HG03097 (cell line): Measurements from ENCODE around the gene LMX1B.
"Not testable (repeated sequence)": the region's sequence is repeated elsewhere in the genome, so short reads cannot be mapped to it uniquely, and the experiment has no call there.

Experiments
- ATAC-seq: cut with Tn5 transposase; IDR thresholded peaks from one replicate; pipeline ENCODE4 v1.9.1; 2021; ENCODE audit not compliant: unreplicated experiment, low FRiP score

The LMX1B gene

DNA sequence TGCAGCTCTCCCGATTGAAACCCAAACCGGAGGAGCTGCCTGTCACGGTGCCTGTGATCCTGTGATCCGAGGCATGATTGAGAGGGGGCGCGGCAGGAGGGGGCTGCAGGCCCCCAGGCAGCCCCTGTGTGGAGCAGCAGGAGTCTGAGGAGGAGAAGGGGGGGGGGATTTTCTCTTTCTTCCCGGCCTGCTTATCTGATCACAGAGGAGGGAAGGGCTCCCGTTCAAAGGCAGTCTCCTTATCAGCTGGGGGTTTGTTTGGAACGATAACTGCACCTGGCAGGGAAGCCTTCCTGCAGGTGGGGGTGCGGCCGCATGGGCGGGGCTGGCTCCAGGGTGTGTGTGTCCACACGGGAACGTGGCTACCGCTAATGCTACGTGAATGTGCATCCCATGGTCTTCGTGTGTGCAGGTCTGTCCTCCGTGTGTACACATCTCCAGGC lies 38.4 kb downstream of the LMX1B start:
- no peak for ATAC-seq

DNA sequence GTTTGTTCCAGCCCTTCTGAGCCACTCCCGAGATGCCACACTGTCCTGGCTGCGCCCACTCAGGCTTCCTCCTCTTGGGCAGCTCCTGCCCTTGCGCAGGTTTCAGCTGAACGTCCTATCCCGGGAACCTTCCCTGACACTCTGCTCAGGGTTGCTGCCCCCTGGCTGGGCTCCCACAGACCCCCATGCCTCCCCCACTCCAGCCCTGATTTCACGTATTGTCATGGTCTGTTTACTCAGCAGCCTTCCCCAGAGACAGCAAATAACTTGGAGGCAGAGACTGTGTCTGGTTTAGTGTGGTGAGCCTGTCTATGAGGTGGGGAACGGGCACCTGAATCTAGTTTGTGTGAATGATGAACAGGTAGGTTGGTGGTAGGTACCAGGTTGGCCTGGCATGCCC lies 40.4 kb downstream of the LMX1B start:
- ATAC-seq = no peak

DNA sequence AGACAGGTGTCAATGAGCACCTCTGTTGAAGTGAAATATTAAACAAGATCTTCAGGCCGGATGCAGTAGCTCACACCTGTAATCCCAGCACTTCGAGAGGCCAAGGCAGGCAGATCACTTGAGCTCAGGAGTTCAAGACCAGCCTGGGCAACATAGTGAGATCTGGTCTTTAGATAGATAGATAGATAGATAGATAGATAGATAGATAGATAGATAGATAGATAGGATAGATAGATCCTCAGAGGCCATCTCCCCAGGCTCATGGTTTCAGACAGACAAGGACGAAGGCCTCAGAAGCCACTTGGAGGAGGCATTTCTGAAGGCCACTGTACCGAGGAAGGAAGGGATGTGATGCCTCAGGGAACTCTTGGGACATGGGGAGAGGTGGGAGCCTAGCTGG lies 42.5 kb downstream of the LMX1B start:
- ATAC-seq = not testable (repeated sequence)

DNA sequence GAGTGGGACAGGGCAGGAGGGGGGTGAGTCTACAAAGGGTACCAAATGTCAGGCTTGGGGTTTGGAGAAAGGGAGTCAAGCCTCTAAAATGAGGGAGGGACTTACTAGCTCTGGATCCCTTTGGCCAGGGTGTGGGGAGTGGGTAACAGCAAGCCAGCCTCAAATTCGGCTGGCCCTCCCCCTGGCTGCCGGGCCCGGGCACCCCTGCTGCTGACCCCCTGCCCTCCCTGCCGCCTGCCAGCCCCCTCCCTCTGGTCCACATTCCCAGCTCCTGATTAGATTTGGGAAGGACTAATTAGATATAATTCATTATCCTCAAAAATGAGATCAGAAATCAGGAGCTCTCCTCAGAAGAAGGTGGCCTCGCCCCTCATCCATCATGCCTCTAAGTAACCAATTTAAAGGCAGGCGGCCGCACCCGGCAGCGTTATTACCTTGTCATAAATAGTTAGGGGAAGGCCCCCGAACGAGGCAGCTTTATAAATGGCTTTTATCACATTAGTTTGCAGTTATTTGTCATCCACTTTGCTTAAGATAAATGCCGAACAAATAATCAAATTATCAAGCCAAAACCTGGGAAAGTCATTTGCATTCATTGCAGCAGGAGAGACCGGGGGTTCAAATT lies 44.6 kb downstream of the LMX1B start:
- ATAC-seq = no peak

DNA sequence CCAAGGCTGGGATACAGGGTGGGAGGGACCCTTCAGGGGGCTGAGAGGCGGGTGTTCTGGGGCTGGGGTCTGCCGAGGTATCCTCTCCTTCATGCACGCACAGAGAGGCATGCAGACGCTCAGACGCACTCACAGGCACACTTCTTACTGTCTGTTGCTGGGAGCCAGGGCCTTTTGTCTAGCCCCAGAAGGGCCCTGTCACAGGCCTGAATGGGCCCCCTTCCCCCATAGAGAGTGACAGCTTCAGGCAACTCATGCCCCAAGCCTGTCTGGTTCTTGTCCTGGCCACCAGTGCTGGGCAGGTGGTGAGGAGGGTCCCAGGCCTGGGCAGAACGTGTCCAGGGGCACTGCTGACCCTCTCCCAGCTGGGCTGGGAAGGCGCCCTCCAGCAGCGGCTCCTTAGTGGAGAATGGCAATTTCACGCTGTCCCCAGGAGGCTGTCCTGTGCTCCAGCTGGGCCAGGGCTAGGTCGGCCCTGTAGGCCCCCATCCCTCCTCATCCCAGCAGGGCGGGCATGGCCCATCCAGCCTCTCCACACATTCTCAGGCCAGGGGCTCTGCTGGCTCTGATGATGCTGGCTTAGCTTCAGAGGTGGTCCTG lies 45.3 kb downstream of the LMX1B start:
- no peak for ATAC-seq

DNA sequence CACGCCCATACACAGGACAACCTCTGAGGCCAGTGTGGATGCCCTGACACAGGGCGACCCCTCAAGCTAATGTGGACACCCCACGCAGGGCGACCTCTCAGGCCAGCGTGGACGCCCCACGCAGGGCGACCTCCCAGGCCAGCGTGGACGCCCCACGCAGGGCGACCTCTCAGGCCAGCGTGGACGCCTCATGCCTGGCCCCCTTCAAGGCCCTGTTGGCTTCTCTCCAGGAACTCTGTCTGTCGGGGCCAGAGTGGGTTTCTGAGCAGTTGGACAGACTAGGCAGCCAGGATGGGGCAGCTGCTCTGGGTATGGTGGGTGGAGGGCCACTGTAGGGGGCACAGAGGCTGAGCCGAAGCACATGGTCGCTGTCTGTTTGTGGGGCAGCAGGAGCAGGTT lies 47.4 kb downstream of the LMX1B start:
- no peak for ATAC-seq

DNA sequence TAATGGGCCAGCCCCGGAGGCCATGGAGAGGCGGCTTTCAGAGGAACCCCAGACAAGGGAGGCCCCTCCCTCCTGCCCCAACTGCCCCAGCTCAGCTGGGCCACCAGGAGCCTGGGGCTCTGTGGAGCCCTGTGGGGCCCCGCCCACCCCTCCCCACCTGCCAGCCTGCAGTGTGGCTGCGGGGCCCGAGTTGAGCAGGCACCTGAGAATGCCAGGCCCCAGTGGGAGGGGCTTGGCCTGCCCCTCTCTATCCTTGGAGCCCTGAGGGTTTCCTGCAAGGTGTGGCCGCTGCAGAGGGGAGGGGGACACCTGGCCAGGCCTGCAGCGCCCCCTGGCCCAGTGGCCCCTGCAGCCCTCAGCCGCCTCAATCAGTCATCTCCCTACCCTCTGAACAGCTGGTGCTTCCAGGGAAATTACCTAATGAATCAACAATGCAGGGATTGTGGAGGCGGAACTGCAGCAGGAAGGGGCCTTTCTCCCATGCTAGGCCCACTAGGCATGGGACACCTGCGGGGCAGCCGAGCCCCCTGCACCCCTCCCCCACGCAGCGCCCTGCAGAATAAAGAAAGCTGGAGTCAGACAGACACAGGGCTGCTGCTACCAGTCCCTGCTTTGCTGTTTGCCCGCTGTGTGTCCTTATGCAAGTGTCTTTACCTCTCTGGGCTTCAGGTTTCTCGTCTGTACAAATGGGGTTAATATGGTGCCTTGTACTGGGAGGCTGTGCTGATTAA lies 48.0 kb downstream of the LMX1B start:
- no peak for ATAC-seq

DNA sequence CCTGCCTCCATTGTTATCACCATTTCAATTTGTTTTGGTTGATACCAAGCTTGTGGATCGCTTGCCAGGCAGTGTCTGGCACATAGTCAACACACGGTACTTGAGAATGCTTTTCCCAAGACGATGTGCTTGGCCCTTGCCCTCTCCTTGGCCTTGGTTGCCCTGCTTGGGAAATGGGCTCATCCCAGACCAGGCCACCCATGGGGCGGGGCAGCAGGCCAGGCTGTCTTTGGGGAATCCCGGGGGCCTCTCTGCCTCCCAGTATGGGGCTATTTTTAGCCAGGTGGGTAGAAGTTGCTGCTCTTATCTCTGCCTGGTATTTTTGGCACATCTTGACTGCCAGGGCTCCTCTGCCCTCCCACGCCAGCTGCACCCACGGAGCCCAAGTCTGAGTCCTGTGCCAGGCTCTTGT lies 49.9 kb downstream of the LMX1B start:
- ATAC-seq = no peak

DNA sequence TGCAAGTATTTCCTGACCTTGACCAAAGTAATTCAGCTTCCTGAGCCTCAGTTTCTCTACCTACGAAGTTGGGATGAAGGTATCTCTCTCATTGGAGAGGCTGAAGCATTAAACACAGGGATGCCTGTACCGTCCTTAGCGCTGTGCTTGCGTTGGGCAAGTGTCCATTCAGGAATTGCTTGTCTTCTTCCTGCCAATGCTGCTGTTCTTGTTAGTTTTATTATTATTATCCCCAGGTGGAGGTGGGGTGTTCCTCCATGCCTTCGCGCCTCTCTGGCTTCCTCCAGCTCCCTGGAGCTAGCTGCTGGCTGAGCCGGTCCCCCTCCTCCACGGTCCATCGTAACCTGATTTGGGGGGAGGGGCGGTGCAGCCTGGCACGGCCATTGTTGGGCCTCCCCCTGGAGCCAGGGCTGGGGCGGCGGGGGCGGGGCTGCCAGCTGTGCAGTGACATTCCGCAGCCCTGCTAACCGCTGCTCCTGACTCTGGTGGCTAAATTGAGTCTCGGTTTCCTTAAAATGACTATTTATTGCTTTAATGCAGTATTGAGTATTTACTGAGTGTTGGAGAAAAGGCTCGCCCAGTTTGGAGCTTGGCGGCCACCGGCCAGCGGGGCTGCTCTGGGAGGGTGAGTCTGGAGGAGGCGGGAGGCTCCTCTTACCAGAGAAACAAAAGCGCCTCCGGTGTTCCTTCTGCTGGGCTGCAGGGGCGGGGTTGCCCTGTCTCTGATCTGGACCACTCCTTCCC lies 51.3 kb downstream of the LMX1B start:
- no peak for ATAC-seq

DNA sequence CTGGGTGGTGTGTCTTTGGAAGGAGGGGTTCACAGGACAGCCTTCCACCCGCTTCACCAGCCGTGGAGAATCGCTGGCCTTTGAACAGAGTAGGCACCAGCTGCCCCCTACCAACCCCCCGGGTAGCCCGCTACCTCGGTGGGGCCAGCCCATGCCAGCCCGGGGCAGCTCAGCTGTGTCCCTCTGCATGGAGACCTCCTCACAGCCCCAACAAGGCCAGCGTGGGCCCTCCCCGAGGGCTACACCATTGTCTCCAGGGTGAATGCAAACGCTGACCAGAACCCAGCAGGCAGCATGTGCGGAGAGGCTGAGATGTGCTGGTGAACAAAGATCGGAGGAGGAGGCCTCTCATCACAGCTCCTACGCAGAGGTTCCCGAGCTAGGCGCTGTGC lies 51.9 kb downstream of the LMX1B start:
- no peak for ATAC-seq

DNA sequence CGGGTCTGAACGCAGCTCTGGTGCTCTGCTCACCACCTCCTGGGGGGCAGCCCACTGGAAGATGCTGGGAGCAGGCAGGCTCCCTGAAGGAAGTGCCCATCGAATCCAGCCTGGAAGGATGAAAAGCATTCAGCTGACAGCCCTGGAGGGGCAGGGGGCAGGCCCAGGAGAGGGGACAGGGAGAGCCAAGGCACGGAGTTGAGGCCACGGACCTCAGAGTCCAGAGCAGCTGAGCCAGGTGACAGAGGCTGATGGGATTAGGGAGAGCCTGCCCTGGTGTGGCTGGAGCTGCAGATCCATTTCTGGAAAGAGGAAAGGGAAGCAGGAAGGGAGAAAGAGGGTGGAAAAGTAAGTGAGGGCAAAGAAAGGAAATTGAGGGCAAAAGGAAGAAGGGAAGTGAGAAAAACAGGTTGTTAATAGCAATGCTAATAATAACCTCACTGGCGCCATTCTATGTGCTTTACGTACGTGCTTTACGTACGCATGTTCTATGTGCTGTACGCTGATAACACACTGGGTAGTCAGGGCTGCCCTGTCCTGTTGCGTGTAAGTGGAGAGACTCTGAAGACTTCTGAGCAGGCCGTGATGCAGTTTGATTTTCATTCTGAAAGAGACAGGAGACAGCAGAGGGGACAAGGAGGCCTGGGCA lies 52.6 kb downstream of the LMX1B start:
- ATAC-seq = no peak

DNA sequence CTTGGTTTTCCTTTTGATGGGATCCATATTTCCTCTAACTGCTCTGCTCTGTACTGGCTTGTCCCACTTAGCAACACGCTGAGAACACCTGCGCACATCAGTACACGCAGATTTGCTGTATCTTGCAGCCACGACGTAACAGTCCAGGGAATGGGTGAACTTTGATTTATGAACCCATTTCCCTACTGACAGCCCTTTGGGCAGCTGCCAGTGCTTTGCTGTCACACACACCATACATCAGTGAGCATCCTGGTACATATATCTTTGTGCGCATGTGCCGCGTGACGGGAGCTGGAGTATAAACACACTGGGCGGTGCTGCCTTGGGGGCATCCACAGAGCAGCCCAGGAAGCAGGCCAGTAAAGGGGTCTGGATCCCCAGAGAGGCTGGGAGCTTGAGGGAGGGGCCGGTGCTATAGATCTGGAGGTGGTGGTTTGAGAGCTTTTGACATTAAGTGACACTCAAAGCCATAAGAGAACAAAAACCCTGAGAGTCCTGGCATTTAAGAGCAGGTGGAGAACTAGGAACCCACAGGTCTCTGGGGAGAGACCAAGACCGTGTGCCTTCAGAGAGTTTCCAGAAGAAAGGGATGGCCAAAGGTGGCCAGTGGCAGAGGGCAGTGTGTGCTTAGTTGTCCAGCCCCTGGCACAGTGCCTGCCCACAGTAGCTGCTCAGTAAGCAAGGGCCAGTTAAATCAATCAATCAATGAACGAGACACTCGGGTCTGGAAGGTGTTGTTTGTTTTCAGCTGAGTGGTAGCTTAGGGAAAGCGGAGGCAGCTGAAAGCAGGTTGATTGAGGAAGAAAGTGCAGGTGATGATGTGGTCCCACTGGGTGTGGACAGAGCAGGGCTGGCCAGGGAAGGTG lies 53.7 kb downstream of the LMX1B start:
- no peak for ATAC-seq

DNA sequence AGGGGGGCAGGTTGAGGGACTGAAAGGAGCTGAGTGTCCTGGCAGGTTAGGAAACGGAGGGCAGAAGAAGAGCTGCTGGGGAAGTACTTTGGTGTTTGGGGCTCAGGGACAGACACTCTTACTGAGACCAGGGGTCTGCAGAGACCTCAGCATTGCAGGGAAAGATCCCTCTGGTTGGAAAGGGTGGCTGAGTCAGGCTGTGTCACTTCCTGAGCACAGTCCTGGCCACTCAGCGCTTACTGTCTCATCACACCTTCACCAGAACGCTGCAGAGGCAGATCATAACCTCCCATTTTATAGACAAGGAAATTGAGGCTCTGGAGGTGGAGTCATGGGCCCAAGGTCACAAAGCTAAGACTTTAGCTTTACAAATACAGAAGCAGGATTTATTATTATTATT lies 54.3 kb downstream of the LMX1B start:
- no peak for ATAC-seq

DNA sequence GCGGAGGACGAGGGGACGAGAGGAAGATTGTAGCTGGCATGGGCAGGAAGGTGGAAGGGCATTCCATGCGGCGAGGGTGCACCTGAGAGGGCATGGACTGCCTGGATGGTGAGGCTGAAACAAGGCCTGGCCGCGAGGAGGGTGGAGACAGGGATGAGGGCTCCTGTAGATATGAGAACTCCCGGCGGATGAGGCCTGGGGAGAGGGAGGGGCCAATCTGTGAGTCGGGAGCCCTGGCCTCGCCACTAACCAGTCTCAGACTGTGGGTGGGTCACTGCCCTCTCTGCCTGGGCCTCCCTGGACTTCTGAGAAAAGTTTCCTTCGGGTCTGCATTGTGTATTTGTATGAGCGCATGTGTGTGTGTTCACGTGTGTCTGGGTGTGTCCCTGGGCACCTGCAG lies 55.4 kb downstream of the LMX1B start:
- no peak for ATAC-seq

DNA sequence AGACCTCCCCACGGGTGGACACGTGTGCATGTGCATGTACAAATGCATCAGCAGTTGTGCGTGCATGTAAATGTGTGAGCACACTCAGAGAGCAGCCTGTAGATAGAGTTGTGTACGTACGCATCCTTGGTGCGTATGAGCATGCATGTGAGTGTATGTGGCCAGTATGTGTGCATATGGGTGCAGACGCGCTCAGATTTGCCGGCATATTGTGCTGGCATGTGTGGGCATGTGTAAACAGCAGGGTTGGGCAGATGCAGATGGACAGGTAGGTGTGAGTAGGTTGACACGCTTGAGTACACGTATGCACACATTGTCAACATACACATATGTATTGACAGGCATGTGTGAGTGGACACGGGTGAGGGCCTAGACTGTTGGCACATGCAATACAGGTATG lies 56.5 kb downstream of the LMX1B start:
- no peak for ATAC-seq

DNA sequence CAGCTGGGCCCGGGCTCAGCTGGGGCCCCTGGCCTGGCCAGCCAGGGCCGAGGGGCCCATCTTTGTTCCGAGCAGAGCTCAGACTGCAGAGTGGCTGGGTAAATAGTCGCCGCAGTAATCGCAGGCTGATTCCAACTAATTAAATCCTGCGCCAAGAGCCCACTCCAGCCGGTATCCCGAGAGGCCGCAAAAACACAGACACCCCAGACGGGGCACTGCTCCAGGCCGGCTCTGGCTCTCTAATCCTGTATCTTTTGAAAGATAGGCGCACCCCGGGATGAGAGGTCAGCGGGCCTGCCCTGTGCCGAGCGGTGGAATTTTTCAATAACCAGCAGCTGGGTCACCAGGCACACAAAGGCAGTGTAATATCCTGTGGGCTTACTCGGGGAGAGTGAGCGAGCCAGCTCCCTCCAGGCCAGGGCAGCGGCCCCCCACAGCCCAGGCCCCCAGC lies 57.7 kb downstream of the LMX1B start:
- no peak for ATAC-seq

DNA sequence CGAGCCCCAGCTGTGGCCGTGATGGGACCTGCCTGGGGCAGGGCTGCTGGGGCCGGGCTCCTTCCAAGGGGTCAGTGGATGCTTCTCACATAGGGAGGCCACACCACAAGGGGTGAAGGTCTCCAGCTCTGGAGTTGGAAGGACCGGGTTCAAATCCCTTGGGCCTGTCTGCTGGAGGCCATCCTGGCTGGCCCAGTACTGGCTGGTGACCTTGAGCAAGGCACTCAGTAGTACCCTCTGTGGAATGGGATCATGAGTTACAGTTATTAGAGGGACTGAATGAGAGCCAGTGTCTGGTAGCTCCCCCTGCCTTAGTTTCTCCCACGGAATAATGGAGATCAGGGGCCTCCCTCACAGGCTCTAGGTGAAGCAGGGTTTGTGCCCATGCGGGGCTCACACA lies 58.3 kb downstream of the LMX1B start:
- ATAC-seq = no peak

DNA sequence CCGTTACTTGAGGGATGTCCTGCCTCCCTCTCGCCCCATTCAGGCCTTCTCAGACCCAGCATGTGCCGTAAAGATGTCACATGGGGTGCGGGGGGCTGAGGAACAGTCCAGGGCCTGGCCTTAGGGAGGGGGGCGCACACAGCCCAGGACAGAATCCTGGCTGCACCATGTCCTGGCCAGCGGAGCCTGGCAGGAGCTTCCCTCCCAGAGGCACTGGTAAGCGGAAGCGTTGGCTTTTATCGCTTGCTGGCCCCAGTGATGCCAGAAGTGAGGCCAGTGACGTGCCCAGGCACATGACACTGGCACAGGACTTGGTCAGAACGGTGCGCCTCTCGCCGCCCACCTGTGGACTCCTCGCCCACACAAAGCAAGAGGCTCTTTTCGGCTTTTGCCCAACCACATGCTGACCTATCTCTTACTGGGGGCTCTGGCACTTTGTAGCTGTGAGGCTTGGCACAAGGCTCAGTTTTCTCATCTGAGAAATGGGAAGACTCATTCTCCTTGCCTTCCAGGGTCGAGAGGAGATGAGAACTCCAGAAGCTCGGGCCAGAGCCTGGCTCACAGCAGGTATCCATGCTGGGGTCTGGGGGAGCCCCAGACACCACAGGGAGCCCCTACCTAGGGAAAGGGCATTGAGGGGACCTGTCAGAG lies 59.0 kb downstream of the LMX1B start:
- no peak for ATAC-seq

DNA sequence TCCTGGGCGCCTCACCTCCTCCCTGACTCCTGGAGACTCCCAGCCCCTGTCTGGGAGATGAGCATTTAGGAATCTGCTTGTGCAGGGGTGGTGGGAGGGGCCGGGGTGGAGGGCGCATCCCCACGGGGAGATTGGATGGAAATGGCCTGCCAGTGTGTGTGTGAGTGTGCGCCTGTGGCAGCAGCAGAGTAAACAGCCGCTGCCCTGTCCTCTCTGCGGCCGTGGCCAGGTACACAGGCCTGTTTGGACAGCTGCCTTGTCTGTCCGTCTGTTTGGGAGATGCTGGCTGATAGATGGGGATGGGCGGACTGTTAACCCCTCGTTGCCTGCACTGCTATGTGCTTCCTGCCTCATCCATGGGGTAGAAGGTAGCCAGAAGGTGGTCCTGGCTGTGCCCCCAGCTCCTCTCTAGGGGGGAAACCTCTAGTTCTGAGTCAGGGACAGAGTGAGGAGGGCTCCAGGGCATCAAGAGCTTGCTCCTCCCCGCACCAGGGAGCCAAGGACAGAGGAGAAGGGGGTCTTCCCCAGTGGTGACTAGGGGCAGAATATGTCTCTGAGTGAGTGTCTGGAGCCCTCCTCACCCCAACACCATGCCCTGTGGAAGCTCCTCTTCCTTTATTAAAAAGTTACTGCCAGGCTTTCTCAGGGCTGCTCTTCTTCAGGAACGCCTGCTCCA lies 60.1 kb downstream of the LMX1B start:
- no peak for ATAC-seq
